Body of pancreas (tissue), 4 donors: ENCODE results near the gene ELP6.

Source experiments
- CTCF ChIP-seq, 7 experiments: fragments of 450-650 bp in 4 of 7; fragments of 200-600 bp in 3 of 7; sonication (generic) in 3 of 7; IDR thresholded peaks; one replicate each; pipeline ENCODE4 v1.5.1; 2016 to 2019; ENCODE audit warnings: antibody characterized with exemption in 7 of 7
- POLR2A ChIP-seq, 3 donors: fragments of 450-650 bp; IDR thresholded peaks; one replicate each; pipeline ENCODE4 v1.6.1; 2016; ENCODE audit warnings: antibody characterized with exemption in 3 of 3, mild to moderate bottlenecking in 2 of 3

- TF ChIP-seq CTCF (IDR thresholded peaks at IDR 0.05) = no peak
- no peak for TF ChIP-seq POLR2A (IDR thresholded peaks at IDR 0.05)
Observed at GRCh38 chr3:47536967-47537366, 23.5 kb upstream of the ELP6 start.
